Kidney epithelial cell (primary cell): ENCODE data around the gene FBXL13. TPM values are rescaled to one million over a fixed set of nuclear protein-coding genes. Genes with fewer than 3 reads are reported as not detected.

Experiments
- DNase-seq: peaks from one replicate; pipeline ENCODE4 v3.0.0-alpha.2; 2010; ENCODE audit warnings: low read depth
- H3K27me3 ChIP-seq: 2 replicates; pipeline ENCODE4 v1.6.0; 2011; ENCODE audit warnings: low read length; ENCODE audit not compliant: control insufficient read depth, insufficient read depth
- H3K36me3 ChIP-seq: 2 replicates; pipeline ENCODE4 v1.5.1; 2011; ENCODE audit warnings: low read length; ENCODE audit not compliant: control insufficient read depth, insufficient read depth
- H3K4me3 ChIP-seq: 2 replicates; pipeline ENCODE4 v1.5.1; 2011; ENCODE audit warnings: low read depth, mild to moderate bottlenecking, control low read depth, low read length
- CTCF ChIP-seq: IDR thresholded peaks from 2 replicates; pipeline ENCODE4 v1.5.1; 2011; ENCODE audit warnings: mild to moderate bottlenecking, moderate library complexity, low read length, control low read depth, inconsistent platforms; ENCODE audit not compliant: insufficient read depth, poor library complexity, severe bottlenecking
- total RNA-seq: library from RNA; depleted of rRNA; stranded (reverse); fragments of >200 nt; gene quantifications from 2 replicates; pipeline ENCODE4 v1.2.3, GENCODE V29; 2015

Gene FBXL13
- total RNA-seq, 1 donor from 2014 or later, result 3.1 TPM

DNA sequence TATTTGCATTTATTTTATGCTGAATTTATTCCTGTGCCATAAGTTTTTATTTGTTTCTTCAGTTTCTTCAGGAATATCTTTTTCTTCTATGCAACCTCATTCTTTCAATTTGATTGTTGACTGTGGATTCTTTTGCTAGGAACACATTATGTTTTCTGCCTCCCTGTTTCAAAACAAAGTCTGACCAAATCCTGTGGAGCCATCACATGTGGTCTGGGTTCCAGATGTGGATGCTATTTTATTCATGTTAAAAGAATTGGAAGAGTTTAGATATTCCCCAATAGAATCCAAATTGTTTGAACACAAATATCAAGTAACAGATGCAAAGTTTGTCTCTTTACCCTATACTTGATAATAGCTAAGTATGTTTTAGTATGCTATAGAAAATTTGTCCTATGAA lies 218.6 kb downstream of the FBXL13 start:
- H3K27me3 ChIP-seq, result no peaks in the 10 kb centered on the region
- no peak for DNase-seq

GRCh38 chr7:102849538-102849937 lies 225.1 kb downstream of the FBXL13 start:
- no peak for TF ChIP-seq CTCF
- no peaks in the 10 kb centered on the region for H3K36me3 ChIP-seq
- H3K27me3 ChIP-seq, result no peaks in the 10 kb centered on the region
- DNase-seq, result no peak
- no peak overlapping the region for H3K4me3 ChIP-seq

More for the DNA sequence above, 218.6 kb downstream of the FBXL13 start:
- no peaks in the 10 kb centered on the region for H3K36me3 ChIP-seq
- H3K4me3 ChIP-seq, result no peak overlapping the region
- no peak for TF ChIP-seq CTCF

DNA sequence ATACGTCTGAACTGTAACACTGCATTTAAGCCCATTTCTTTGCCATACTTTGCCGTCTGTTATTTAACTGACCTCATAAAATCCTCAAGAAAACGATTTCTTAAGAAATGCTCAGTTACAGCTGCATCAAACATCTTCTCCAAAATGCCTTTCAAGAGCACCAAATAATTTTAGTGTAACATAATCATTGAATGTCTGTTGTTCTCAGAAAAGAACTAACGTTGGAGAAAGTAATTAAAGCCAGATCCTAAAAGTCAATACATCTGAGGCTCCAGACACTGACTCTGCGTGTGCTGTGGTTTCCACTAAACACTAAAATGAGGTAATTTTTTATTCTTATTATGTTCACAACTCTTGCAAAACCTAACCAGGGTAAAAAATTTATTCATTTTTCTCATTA lies 225.5 kb downstream of the FBXL13 start:
- TF ChIP-seq CTCF, result no peak
- H3K4me3 ChIP-seq, result no peak overlapping the region
- H3K27me3 ChIP-seq, result no peaks in the 10 kb centered on the region
- no peaks in the 10 kb centered on the region for H3K36me3 ChIP-seq
- no peak for DNase-seq

DNA sequence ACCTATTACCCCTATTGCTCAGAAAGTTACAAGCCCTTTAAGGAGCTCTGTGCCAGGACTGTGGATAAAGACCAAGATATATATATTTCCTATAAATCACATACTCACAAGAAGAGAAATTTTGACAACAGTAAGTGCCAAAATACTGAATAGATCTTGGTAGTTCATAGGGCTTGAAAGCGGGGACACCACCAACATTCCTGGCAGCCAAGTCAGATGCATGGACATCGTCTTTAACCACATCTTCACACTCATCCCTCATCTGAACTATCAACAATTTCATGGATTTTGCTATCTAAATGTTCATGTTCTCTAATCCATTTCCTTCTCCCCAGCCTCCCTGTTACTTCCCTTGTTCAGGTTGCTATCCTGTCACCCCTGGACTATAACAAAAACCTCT lies 229.2 kb downstream of the FBXL13 start:
- H3K27me3 ChIP-seq, result no peaks in the 10 kb centered on the region
- H3K36me3 ChIP-seq, result no peaks in the 10 kb centered on the region
- no peak for TF ChIP-seq CTCF
- DNase-seq, result no peak
- no peak overlapping the region for H3K4me3 ChIP-seq

- no peak for TF ChIP-seq CTCF
- no peak overlapping the region for H3K4me3 ChIP-seq
- no peak for DNase-seq
- H3K36me3 ChIP-seq, result no peaks in the 10 kb centered on the region
- H3K27me3 ChIP-seq, result no peaks in the 10 kb centered on the region
Measured at GRCh38 chr7:102843850-102844249, 230.7 kb downstream of the FBXL13 start.

GRCh38 chr7:102842284-102842683 lies 232.3 kb downstream of the FBXL13 start:
- no peak for DNase-seq

More at GRCh38 chr7:102842284-102842683, 232.3 kb downstream of the FBXL13 start:
- Histone ChIP-seq H3K27me3 (no peaks in the 10 kb centered on the region), H3K36me3 (no peaks in the 10 kb centered on the region), H3K4me3 (no peak overlapping the region)
- no peak for TF ChIP-seq CTCF
